Measurements from ENCODE around the gene ENTPD8. TPM values are rescaled to one million over a fixed set of nuclear protein-coding genes. Genes with fewer than 3 reads are reported as not detected.

Gene ENTPD8
- total RNA-seq, 3 donors from 2014 or later = 2.0 to 3.2 TPM; not detected in 1

GRCh38 chr9:137478613-137478961, 37.4 kb upstream of the ENTPD8 start:
- no peak for DNase-seq (ENCODE audit: low spot score in 2 of 2)
- H3K36me3 ChIP-seq = no peaks in the 10 kb centered on the region
- H3K27ac ChIP-seq = no peak overlapping the region
- H3K4me1 ChIP-seq = no peaks in the 10 kb centered on the region
- H3K27me3 ChIP-seq = no peaks in the 10 kb centered on the region
- TF ChIP-seq POLR2AphosphoS5 (IDR thresholded peaks at IDR 0.05) (no peak), POLR2A (IDR thresholded peaks at IDR 0.05) (no peak)
- TF ChIP-seq, protein P1, sequence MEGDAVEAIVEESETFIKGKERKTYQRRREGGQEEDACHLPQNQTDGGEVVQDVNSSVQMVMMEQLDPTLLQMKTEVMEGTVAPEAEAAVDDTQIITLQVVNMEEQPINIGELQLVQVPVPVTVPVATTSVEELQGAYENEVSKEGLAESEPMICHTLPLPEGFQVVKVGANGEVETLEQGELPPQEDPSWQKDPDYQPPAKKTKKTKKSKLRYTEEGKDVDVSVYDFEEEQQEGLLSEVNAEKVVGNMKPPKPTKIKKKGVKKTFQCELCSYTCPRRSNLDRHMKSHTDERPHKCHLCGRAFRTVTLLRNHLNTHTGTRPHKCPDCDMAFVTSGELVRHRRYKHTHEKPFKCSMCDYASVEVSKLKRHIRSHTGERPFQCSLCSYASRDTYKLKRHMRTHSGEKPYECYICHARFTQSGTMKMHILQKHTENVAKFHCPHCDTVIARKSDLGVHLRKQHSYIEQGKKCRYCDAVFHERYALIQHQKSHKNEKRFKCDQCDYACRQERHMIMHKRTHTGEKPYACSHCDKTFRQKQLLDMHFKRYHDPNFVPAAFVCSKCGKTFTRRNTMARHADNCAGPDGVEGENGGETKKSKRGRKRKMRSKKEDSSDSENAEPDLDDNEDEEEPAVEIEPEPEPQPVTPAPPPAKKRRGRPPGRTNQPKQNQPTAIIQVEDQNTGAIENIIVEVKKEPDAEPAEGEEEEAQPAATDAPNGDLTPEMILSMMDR (IDR thresholded peaks at IDR 0.05) = no peak
- H3K9me3 ChIP-seq = peaks cover 7 to 14% of the 10 kb centered on the region in 2 donors
- H3K4me3 ChIP-seq = no peak overlapping the region
- intact Hi-C loops (cut with DNase I; ENCODE audit: low total_unique reads) = no loop called here

DNA sequence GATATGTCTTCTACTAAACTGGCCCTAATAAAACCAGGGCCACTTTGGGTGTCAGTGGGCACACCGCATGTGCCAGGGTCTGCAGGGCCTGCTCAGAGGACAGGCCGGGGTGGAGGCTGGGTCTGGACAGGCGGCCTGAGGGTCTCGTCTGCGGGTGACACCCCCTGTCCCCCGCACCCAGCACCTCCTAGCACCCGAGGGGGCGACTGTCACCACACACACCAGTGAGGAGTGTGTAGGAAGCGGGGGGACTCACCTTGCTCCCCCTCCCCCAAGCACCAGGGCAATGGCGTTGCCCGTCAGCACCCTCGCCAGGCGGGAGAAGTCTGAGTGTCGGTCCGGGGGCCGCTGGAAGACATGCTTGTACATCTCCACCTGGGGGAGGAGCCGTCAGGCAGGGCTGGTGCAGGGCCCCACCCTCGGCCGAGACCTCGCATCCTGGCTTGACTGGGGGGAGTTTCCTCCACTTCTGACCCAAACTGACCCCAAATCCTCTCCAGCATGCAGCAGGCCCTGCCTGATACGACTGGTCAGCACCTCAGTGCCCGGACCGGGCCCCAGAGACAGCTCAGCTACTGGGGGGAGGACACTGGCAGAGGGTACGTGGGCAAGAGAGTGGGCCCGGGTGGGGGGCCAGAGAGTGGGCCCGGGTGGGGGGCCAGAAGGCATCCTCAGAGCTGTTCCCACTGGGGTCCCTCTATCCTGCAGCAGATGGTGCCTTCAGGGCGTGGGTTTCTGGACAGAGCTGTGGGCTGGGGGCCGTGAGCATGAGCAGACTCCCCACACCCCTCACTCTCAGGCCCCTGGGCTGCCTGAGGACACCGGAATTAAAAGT, 36.8 kb upstream of the ENTPD8 start:
- Histone ChIP-seq H3K36me3 (no peaks in the 10 kb centered on the region), H3K4me3 (no peak overlapping the region), H3K27ac (no peak overlapping the region), H3K27me3 (no peaks in the 10 kb centered on the region), H3K9me3 (peaks cover 7 to 14% of the 10 kb centered on the region in 2 donors), H3K4me1 (no peaks in the 10 kb centered on the region)
- intact Hi-C loops (cut with DNase I; ENCODE audit: low total_unique reads) = no loop called here
- TF ChIP-seq, protein P1 (IDR thresholded peaks at IDR 0.05) = no peak
- TF ChIP-seq POLR2AphosphoS5 (IDR thresholded peaks at IDR 0.05) = no peak
- TF ChIP-seq POLR2A (IDR thresholded peaks at IDR 0.05) = no peak
- no peak for DNase-seq (ENCODE audit: low spot score in 2 of 2)

GRCh38 chr9:137476856-137477255, 35.7 kb upstream of the ENTPD8 start:
- H3K4me1 ChIP-seq = no peaks in the 10 kb centered on the region
- H3K9me3 ChIP-seq = peaks cover 7 to 14% of the 10 kb centered on the region in 2 donors
- H3K36me3 ChIP-seq = no peaks in the 10 kb centered on the region
- H3K4me3 ChIP-seq = no peak overlapping the region
- TF ChIP-seq POLR2A (IDR thresholded peaks at IDR 0.05) = no peak
- no peak for TF ChIP-seq POLR2AphosphoS5 (IDR thresholded peaks at IDR 0.05)
- TF ChIP-seq, protein P1 (IDR thresholded peaks at IDR 0.05) = no peak
- no peak overlapping the region for H3K27ac ChIP-seq
- no peak for DNase-seq (ENCODE audit: low spot score in 2 of 2)
- no peaks in the 10 kb centered on the region for H3K27me3 ChIP-seq
- intact Hi-C loops (cut with DNase I; ENCODE audit: low total_unique reads) = no loop called here

GRCh38 chr9:137475666-137476065, 34.5 kb upstream of the ENTPD8 start:
- DNase-seq (ENCODE audit: low spot score in 2 of 2) = no peak
- intact Hi-C loops (cut with DNase I; ENCODE audit: low total_unique reads) = no loop called here
- H3K4me3 ChIP-seq = no peak overlapping the region
- H3K27me3 ChIP-seq = no peaks in the 10 kb centered on the region
- H3K36me3 ChIP-seq = no peaks in the 10 kb centered on the region
- peaks cover 7 to 14% of the 10 kb centered on the region in 2 donors for H3K9me3 ChIP-seq
- H3K4me1 ChIP-seq = no peaks in the 10 kb centered on the region
- no peak overlapping the region for H3K27ac ChIP-seq
- TF ChIP-seq POLR2A (IDR thresholded peaks at IDR 0.05) (no peak), POLR2AphosphoS5 (IDR thresholded peaks at IDR 0.05) (no peak)
- TF ChIP-seq, protein P1 (IDR thresholded peaks at IDR 0.05) = no peak

GRCh38 chr9:137474271-137474670, 33.1 kb upstream of the ENTPD8 start:
- Histone ChIP-seq H3K27ac (no peak overlapping the region), H3K27me3 (no peaks in the 10 kb centered on the region), H3K36me3 (no peaks in the 10 kb centered on the region), H3K4me3 (no peak overlapping the region), H3K4me1 (no peaks in the 10 kb centered on the region), H3K9me3 (peaks cover 7 to 14% of the 10 kb centered on the region in 2 donors)
- DNase-seq (ENCODE audit: low spot score in 2 of 2) = no peak
- no peak for TF ChIP-seq POLR2A (IDR thresholded peaks at IDR 0.05)
- no peak for TF ChIP-seq POLR2AphosphoS5 (IDR thresholded peaks at IDR 0.05)
- TF ChIP-seq, protein P1 (IDR thresholded peaks at IDR 0.05) = no peak
- intact Hi-C loops (cut with DNase I; ENCODE audit: low total_unique reads) = no loop called here

All from breast epithelium (tissue), 4 donors.